Lower lobe of right lung (tissue), 2 donors: ENCODE data around the gene STT3B. TPM values are rescaled to one million over a fixed set of nuclear protein-coding genes. Genes with fewer than 3 reads are reported as not detected.

Source experiments
- ATAC-seq, 2 donors: fragments of 200-7000 bp; cut with Tn5 transposase; one replicate each; pipeline ENCODE4 v1.9.1; 2020 to 2022; ENCODE audit warnings: mild to moderate bottlenecking in 2 of 2, moderate library complexity in 2 of 2
- DNase-seq: peaks from one replicate; pipeline ENCODE4 v3.0.0-alpha.2; 2020
- H3K27ac ChIP-seq: fragments of 200-600 bp; one replicate; pipeline ENCODE4 v1.8.0; 2022
- H3K27me3 ChIP-seq: fragments of 200-600 bp; one replicate; pipeline ENCODE4 v1.8.0; 2022; ENCODE audit warnings: low read depth
- H3K36me3 ChIP-seq: fragments of 200-600 bp; one replicate; pipeline ENCODE4 v1.8.0; 2022; ENCODE audit warnings: mild to moderate bottlenecking
- H3K4me1 ChIP-seq: fragments of 200-600 bp; one replicate; pipeline ENCODE4 v1.8.0; 2022
- H3K4me3 ChIP-seq: fragments of 200-600 bp; one replicate; pipeline ENCODE4 v1.8.0; 2022; ENCODE audit warnings: mild to moderate bottlenecking
- H3K9me3 ChIP-seq: fragments of 200-600 bp; one replicate; pipeline ENCODE4 v1.8.0; 2022
- intact Hi-C: fragments of 100-400 bp; cut with DNase I; formaldehyde crosslinking; loops from one replicate; pipeline ENCODE4 v1.11.0; 2022
- total RNA-seq: library from RNA; stranded (reverse); fragmentation: NEBNext Ultra II Directional; extraction: Animal tissue kit (Norgen Biotek cat#: 25700); gene quantifications from one replicate; pipeline ENCODE4 v1.2.1, GENCODE V29; 2021
- TF ChIP-seq, protein P1 (sequence below): fragments of 200-600 bp; IDR thresholded peaks from one replicate; pipeline ENCODE4 v1.8.0; 2022; ENCODE audit warnings: antibody characterized with exemption, mild to moderate bottlenecking
- donor health status: DM: no; HTN: yes; CAD: no; lungs with severe emphysema.

The STT3B gene
- total RNA-seq, 1 donor from 2014 or later: 106 TPM

DNA sequence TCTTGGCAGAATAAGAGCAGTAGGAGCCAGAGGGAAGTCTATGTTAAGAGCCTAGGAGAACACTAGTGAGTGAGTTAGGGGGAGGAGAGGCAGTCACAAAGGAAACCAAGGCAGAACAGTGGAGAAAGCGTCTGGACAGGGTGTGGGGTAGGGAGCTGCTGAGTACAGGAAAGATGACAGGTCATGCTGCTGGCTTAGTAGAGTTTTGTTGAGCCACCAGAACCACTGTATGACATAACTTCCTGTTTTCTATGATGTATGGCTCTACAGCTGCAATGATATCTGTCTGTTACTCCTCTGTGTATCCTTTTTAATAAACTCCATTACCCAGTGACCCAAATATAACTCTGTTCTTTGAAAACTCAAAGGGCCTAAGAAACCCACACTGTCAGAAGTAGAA lies 10.6 kb upstream of the STT3B start:
- Histone ChIP-seq H3K27ac (no peak overlapping the region), H3K4me3 (no peak overlapping the region), H3K27me3 (no peaks in the 10 kb centered on the region), H3K36me3 (no peaks in the 10 kb centered on the region), H3K9me3 (no peaks in the 10 kb centered on the region), H3K4me1 (no peaks in the 10 kb centered on the region)
- ATAC-seq (peak; percentile 76 to 86), DNase-seq (no peak)
- intact Hi-C loops: no loop called here
- TF ChIP-seq, protein P1, sequence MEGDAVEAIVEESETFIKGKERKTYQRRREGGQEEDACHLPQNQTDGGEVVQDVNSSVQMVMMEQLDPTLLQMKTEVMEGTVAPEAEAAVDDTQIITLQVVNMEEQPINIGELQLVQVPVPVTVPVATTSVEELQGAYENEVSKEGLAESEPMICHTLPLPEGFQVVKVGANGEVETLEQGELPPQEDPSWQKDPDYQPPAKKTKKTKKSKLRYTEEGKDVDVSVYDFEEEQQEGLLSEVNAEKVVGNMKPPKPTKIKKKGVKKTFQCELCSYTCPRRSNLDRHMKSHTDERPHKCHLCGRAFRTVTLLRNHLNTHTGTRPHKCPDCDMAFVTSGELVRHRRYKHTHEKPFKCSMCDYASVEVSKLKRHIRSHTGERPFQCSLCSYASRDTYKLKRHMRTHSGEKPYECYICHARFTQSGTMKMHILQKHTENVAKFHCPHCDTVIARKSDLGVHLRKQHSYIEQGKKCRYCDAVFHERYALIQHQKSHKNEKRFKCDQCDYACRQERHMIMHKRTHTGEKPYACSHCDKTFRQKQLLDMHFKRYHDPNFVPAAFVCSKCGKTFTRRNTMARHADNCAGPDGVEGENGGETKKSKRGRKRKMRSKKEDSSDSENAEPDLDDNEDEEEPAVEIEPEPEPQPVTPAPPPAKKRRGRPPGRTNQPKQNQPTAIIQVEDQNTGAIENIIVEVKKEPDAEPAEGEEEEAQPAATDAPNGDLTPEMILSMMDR: no peak

DNA sequence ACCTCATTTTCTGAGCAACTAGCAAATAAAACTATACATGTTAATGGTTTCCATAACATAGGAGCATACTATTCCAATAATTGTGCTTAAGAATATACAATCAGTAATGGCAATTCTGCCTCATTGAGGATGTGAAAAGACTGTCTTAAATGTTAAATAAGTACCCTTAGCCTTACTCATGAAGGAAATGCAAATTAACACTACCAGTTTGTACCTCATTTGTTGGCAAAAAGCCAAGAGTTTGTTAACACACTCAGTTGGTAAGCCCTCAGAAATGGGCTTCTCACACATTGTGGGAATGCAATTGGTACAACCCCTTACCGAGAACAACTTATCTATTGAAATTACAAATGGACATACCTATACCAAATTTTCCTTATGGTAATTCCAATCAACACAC lies 9.2 kb upstream of the STT3B start:
- ATAC-seq: no peak
- no peaks in the 10 kb centered on the region for H3K27me3 ChIP-seq
- DNase-seq: no peak
- no peak overlapping the region for H3K27ac ChIP-seq
- intact Hi-C loops: no loop called here
- no peak overlapping the region for H3K4me3 ChIP-seq
- no peaks in the 10 kb centered on the region for H3K9me3 ChIP-seq
- no peaks in the 10 kb centered on the region for H3K4me1 ChIP-seq
- TF ChIP-seq, protein P1: no peak
- no peaks in the 10 kb centered on the region for H3K36me3 ChIP-seq

DNA sequence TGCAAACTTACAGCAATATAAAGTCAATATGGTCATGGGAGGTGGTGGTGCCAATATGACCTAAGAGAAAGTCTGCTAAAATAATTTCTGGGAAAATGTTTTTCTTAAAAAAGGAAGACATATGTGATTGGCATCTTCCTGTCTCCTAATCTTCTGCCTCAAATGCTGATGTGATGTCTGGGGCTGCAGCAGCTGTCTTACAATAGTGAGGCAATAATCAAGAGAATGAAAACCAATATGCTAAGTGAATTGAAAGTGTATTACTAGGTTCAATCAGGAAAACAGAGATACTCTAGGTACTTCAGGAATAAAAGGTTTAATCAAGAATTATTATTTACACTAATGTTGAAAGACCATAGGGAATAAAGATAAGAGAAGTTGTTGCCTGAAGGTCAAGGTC lies 7.2 kb upstream of the STT3B start:
- H3K27me3 ChIP-seq: no peaks in the 10 kb centered on the region
- no peak overlapping the region for H3K27ac ChIP-seq
- no peak for DNase-seq
- intact Hi-C loops: no loop called here
- no peaks in the 10 kb centered on the region for H3K36me3 ChIP-seq
- no peak overlapping the region for H3K4me3 ChIP-seq
- TF ChIP-seq, protein P1: no peak
- no peak for ATAC-seq
- peaks cover 7% of the 10 kb centered on the region for H3K4me1 ChIP-seq
- no peaks in the 10 kb centered on the region for H3K9me3 ChIP-seq

DNA sequence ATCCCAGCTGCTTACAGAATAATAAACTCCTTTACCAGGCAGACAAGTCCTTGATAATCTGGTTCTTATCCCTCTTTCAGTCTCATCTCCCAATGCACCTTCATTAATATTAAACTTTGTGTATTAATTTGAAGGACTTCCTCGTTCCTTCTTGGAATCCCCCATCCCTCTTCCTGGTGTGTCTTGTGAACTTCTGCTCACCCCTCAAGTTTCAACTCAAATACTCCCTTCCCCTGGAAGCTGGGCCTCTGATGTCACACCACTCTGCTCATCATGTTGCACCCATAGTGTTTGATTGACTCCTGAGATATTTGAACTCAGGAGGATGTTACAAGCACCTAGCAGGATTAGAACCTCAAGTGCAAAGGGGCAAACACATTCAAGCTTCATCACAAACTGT lies 3.3 kb upstream of the STT3B start:
- ATAC-seq: no peak
- intact Hi-C loops: no loop called here
- DNase-seq: no peak
- TF ChIP-seq, protein P1: no peak
- Histone ChIP-seq H3K4me3 (no peak overlapping the region), H3K9me3 (no peaks in the 10 kb centered on the region), H3K27me3 (no peaks in the 10 kb centered on the region), H3K4me1 (peaks cover 20% of the 10 kb centered on the region), H3K36me3 (no peaks in the 10 kb centered on the region), H3K27ac (no peak overlapping the region)

DNA sequence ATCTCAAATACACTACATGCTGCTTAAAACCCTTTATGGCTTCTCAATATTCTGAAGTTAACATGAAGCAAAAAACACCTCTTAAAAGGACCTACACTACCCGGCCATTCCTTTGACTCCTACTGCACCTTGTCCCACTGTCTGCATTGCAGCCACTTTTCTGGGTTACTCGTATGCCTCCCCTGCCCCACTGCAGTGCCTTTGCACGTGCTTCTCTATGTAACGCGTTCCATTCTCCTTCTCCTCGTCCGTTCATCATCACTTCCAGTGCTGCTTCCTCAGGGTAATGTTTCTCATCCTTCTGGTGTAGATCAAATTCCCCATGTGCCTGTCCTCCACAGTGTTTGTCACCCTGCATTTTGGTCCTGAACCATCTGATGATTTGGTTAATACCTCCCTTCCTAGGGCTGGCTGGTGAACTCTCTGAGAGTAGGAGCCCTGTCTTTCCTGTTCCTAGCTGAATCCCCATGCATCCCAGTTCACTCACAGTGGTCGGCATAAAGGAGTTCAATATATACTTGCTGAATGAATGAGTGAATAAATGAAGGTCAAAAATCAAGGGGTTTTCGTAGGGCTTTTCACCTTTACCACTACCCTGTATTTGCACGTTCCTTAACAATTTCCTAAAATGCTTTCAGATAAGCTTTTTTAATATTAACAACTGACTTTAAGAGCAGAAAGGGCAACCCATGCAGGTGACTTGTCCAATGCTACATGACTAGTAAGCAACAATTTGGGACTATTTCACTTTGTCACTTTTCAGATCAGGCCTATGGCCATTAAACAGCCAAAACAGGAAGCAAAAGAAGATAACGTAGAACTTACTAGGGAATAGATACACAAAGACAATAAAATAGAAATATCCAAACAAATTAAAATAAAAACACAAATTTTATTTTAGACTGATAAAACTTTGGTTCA lies 2.4 kb upstream of the STT3B start:
- no peaks in the 10 kb centered on the region for H3K36me3 ChIP-seq
- H3K4me3 ChIP-seq: peak overlapping the region; percentile 90
- TF ChIP-seq, protein P1: no peak
- intact Hi-C loops: no loop called here
- no peaks in the 10 kb centered on the region for H3K9me3 ChIP-seq
- no peaks in the 10 kb centered on the region for H3K27me3 ChIP-seq
- ATAC-seq (no peak), DNase-seq (no peak)
- peak overlapping the region; percentile 98 for H3K27ac ChIP-seq
- peaks cover 28% of the 10 kb centered on the region for H3K4me1 ChIP-seq
